NCI-H2196 treated with DMSO at 0.1 percent for 48 hours (cell line): ENCODE measurements around the gene PTGES2.
"Not testable (repeated sequence)": the region's sequence is repeated elsewhere in the genome, so short reads cannot be mapped to it uniquely, and the experiment has no call there.

Experiments
- DNase-seq: peaks from one replicate; lab custom pipeline; 2025; ENCODE audit not compliant: unreplicated experiment; lab: John Stamatoyannopoulos, UW

PTGES2 gene

DNA sequence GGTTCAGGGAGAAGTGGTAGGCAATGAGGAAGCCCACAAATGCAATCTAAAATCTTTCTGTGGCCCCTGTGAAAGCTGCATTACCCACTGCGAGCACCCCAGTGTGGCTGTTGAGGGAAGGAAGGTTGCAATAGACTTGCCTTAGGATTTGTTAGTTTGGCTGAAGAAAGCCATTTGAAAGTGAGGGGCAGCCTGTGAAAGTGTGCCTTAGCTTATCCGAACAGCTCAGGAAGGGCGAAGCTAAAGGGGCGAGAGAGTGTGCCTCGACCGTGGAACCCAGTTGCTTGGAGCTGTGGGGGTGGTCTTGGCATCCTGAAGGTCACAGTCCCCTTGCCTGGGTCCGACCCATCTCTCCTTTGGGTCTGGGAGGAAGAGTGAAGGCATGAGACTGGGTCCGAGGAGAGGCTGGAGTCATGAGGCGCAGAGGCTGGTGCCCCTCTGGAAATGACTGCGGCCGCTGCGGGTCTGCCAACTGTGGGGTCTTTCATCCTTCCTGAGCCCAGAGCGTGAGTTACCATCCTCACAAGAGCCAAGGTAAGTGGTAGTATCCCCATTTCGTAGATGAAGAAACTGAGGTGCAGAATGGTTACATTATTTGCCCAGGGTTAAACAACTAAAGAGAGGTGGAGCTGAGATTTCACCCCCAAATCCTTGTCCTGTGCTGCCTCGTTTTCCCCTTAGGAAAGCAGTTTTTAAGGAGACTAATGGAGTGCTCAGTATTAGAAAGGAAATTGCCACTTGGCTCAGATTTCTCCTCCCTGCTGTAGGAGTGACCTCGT, 35.1 kb downstream of the PTGES2 start:
- DNase-seq: no peak

DNA sequence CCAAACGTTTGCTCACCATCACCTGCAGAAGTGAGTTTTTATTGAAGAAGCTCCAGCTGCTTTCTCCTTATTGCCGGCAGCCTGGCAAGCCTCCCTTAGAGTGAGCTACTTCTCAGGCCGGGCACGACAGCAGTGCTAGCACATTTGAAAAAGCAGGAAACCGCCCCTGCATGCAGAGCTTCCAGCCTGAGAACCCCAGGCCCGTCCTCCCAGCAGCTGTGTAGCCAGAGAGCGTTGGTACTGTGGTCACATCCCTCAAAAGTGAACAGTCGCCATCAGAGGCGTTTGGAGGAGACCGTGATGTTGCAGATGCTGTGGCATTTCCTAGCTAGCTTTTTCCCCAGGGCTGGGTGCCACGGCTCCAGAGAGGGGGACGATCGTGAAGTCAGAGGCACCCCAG, 36.0 kb downstream of the PTGES2 start:
- no peak for DNase-seq

DNA sequence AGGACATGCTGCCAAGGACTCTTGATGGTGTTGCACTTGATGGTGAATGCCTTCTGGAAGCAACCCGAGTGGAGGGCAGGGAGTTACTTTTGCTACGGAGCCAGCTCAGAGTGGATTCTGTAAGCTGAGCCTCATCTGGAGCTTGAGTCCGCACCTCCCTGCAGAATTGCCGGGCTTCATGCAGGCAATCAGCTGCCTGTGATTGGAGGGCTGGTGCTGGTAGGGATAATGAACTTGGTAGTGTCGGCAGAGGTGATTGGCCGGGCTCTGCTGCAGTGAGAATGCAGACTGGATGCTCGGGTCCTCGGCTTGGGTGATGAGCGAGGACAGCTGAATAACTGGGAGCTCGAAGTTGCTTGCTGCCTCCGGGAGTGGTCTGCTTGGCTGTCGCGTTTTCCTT, 36.4 kb downstream of the PTGES2 start:
- peak; percentile 85 for DNase-seq

DNA sequence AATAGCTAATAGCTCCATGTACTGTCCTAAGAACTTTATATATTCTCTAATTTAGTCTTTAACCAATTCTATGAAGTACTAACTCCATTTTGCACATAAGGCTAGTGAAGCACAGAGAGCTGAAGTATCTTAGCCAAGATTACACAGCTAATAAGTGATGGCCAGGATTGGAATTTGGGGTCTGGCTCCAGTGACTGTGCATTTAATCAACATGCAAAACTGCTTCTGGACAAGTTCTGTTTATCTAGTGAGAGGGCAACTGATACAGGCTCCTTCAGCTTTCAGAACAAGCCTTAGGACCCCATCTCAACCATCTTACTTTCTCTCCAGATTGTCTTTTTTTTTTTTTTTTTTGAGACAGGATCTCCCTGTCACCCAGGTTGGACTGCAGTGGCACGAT, 38.2 kb downstream of the PTGES2 start:
- no peak for DNase-seq

DNA sequence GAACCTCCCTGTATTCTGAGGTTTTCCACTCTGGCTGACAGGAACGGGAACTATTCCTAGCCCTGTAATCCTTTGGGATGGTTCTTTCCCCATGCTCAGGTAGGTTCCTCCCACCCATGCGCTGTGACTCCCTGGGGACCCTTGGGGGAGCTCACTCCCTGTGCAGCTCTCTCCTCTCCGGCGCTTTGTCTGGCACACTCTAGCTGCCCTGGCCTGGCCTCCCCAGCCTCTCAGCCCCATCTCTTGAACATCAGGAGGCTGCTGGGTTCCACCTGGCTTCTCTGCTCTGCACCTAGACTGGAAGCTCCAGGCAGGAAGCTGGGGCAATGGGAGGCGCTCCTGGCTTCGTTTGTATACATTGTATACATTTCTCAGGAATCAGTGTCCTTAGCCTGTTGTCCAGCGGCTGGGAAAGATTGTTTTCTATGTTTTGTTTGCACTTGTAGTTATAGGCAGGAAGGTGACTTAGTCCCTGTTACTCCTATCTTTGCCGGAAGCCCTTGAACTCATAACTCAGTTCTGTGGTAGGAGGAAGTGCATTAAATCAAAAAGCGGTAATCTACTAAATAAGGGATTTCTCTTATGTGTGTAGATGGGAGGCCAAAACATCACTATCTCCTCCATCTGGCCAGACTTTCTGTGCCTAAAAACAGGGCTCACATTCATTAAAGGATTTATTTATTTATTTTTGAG, 39.1 kb downstream of the PTGES2 start:
- no peak for DNase-seq

DNA sequence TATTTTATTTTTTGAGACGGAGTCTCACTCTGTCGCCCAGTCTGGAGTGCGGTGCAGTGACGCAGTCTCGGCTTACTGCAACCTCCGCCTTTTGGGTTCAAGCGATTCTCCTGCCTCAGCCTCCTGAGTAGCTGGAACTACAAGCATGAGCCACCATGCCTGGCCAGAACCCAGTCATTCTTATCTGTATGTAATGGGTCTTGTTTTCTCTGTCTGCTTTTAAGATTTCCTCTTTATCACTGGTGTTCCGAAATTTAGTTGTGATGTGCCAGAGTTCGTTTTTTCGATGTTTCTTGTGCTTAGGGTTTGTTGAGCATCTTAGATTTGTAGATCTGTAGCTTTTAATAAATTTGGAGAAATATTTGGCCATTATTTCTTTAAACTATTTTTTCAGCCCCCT, 40.3 kb downstream of the PTGES2 start:
- no peak for DNase-seq

DNA sequence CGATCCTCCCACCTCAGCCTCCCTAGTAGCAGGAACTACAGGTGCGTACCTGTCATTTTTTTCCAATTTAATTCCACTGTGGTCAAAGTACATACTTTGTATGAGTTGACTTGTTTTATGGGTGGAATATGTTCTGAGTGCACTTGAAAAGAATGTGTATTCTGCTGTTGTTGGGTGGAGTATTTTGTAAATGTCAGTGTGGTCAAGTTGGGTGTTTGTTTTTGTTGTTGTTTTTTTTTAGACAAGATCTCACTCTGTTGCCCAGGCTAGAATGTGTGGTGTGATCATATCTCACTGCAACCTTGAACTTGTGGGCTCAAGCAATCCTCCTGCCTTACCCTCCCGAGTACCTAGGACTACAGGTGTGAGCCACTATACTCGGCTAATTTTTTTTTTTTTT, 41.6 kb downstream of the PTGES2 start:
- no peak for DNase-seq

DNA sequence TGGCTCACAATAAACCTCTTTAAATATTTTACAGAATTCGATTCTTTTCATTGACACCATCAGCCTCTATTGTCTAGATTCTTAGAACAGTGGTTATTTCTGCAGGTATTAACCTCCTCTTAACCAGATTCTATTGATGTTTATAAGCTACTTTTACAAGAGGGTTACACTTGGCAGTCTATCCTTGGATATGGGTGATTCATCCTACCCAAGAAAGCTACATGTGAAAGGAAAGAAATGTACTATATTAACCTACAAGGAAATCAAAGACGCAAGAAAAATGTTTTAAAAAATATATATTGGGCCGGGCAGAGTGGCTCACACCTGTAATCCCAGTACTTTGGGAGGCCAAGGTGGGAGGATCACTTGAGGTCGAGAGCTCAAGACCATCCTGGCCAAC, 42.8 kb downstream of the PTGES2 start:
- DNase-seq: no peak

DNA sequence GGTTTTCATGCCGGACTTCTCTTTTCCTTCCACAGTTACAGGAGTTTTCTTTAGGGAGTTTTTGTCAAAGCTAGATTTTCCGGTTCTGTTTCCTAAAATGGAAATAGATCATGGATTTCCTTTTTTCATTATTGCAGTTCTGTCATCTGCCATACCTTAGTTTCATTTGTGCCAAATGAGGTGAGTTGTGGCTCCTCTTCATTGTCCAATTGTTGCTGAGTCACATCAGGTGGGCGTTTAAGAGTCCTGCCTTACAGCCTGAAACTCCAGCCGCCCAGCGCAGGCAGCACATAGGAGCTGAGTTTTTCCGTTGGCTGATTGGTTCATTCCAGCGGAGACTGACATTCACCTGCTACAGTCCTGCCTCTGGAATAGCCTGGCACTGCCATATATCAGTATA, 45.4 kb downstream of the PTGES2 start:
- DNase-seq: no peak

DNA sequence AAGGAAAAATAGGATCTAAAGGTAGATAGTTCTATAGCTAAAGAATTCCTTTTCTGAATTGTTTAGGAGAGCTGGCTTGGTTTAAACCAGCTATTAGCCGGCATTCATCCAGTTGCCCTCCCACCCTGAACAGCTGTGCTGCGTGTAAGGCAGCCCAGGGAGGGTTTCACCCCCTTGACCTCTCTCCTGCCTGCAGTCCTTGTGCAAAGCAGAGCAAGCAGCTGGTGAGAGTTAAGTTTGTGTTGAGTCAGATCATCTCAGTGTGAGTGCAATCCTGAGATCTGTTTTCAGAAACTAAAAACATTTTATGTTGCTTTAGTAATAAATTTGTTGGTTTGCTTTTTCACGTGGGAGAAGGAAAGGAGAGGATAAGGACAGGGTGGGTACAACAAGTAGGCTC, 46.5 kb downstream of the PTGES2 start:
- no peak for DNase-seq

DNA sequence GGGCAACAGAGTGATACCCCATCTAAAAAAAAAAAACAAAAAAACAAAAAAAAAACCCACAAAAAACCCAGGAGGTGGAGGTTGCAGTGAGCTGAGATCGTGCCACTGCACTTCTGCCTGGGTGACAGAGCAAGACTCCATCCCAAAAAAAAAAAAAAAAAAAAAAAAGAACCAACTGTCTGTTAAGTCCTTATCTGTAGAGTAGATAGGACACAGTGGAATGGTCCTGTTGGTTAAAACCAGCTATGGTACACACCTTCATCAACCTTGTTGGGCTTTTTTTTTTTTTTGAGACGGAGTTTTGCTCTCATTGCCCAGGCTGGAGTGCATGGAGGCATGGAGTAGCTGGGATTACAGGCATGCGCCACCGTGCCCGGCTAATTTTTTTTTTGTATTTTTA, 47.3 kb downstream of the PTGES2 start:
- DNase-seq: no peak

DNA sequence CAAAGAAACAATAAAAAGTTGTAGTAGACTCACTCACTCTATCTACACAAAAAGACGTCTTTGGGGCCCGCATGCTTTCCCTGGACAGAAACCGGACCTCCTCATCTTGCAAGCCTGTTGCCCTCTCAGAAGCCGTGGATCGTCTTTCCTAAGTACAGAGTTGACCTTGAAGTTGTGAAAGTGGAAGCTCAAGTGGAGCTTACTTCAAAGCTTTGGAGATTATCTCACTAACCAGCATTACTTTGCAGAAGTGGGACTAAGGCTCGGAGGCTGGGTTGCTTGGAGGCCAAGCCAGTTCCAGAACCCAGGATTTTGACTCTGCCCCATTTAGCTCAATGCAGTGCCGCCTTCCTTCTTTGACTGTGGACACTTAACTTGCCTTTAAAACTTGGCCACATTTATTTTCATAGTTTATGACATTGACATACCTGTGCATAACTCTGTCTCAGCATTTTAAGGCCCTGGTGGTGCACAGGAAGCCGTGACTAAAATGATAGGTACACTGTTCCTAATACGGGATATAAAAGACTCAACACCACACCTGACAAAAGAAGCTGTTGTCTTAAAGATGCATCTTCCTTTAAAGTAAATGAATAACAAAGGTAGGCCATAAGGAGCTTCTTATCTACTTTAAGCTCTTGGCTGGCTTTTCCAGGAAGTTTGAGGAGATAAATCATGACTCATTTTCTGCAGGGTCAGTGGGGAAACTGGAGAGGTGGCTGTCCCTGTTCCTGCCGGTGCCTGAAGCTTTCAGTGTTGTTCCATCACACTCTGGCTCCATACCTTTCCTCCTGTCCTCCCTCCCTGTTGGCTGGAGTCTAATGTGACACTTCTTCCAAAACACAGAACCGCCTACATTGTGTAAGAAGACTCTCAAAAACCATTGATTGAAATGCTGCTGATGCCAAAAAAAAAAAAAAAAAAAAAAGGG, 48.8 kb downstream of the PTGES2 start:
- peak; percentile 35 for DNase-seq

DNA sequence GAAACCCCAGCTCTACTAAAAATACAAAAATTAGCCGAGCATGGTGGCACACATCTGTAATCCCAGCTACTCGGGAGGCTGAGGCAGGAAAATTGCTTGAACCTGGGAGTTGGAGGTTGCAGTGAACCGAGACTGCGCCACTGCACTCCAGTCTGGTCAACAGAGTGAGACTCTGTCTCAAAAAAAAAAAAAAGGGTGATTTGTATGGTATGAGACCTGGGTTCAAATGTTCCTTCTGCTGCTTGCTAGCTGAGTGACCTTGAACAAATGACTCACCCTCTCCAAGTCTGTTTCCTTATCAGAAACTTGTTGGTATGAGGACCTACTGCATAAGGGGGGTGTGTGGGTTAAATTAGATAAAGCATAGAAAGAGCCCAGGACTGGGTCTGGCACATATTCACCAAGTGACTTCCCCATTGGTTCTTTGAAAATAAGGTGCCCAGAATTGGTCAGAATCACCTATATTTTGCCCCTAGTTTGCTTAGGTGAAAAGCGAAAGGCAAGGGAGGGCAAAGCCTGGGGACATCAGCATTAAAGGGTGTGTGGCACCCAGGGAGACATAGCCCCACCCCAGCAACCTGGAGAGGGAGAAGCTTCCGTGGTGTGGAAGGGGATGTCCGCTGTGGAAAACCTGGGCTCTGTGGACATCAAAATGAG, 49.6 kb downstream of the PTGES2 start:
- no peak for DNase-seq

DNA sequence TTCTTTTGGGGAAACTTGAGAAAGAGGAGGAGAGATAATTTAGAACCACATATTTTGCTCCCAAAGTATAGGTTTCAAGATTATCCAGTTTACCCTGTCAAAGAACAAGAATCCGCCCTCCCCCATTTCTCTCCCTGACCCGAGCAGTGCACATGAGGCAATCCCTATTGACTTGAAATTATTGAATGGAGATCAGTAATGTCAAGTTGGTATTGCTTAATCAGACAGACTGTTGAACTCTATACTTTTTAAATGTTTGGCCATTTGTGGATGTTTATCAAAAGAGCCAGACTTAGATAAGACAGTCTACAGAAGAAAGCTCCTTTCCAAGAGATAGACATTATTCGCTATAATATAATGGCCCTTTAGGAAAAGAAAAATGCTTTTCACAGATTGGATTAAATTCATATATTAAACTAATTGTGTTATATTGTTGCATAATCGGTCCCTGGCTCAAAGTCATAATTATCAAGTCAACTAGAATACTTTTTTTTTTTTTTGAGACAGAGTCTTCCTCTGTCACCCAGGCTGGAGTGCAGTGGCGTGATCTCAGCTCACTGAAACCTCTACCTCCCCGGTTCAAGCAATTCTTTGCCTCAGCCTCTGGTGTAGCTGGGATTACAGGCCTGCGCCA, 54.2 kb downstream of the PTGES2 start:
- DNase-seq: no peak

DNA sequence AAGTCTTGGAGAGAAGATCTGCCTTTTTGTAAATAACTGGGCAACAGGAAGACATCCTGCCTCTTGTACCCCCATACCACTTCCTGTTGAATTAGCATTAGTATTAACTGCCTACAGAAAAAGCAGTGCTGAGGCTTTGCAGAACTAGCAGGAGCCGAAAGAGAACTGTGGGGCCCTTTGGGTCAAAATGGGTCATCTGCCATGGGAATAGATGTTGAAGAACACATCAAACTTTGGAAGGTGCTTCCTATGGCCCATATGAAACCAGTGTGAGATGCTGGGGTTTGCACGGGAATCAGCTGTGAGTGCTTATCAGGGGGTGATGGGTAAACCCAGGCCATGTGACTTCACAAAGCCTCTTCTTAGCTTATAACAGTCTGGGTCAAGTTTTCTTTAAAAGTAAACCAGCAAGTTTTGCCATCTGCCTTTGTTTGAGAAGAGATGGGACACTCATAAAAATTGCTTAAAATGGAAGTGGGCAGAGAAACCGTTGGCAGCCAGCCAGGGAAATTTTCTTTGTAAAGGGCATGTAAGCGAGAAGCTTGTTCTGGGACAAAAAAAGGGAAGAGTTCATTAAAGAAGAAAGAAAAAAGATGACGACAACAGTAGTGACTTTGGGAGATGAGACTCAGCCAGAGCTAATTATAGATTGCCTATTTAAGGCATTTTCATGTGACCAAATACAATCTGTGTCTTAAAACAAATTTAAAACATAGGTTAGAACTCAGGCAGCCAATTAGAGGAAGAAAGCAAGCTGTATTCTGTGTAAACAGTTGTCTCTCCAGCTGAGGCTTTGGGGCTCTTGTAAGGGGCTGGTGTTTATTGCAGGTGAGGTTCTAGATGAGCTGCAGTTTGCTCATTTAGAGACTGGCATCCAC, 55.1 kb downstream of the PTGES2 start:
- DNase-seq: peak; percentile 48

DNA sequence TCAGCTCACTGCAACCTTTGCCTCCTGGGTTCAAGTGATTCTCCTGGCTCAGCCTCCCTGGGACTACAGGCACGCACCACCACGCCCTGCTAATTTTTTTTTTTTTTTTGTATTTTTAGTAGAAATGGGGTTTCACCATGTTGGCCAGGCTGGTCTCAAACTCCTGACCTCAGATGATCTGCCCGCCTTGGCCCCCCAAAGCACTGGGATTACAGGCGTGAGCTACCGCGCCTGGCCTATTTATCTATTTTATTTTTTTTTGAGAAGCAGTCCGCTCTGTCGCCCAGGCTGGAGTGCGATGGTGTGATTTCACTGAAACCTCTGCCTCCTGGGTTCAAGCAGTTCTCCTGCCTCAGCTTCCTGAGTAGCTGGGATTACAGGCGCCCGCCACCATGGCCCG, 56.1 kb downstream of the PTGES2 start:
- not testable (repeated sequence) for DNase-seq

DNA sequence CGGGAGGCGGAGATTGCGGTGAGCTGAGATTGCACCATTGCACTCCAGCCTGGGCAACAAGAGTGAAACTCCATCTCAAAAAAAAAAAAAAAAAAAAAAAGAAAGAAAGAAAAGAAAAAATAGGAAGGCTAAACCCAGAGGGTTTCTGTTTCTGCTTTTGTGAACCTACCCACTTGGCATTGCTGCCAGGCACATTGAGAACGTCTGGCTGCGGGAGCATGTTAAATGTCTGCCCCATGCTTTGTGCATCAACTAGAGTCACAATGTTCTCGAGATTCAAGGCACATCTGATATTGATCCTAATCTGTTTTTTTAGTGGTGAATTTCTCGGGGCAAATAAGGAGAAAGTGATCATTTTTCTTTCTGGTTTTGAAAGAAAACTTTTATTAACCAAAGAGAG, 56.7 kb downstream of the PTGES2 start:
- DNase-seq: no peak
